Cardiac atrium fibroblast (primary cell): ENCODE data around the gene ACKR1. TPM values are rescaled to one million over a fixed set of nuclear protein-coding genes. Genes with fewer than 3 reads are reported as not detected.

Experiments used
- total RNA-seq: library from RNA; depleted of rRNA; stranded (reverse); fragments of >200 nt; gene quantifications from 2 replicates; pipeline ENCODE4 v1.2.3, GENCODE V29; 2015

ACKR1 gene, protein sequence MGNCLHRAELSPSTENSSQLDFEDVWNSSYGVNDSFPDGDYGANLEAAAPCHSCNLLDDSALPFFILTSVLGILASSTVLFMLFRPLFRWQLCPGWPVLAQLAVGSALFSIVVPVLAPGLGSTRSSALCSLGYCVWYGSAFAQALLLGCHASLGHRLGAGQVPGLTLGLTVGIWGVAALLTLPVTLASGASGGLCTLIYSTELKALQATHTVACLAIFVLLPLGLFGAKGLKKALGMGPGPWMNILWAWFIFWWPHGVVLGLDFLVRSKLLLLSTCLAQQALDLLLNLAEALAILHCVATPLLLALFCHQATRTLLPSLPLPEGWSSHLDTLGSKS
- 0.54 and 2.4 TPM in 2 replicates for total RNA-seq

DNA sequence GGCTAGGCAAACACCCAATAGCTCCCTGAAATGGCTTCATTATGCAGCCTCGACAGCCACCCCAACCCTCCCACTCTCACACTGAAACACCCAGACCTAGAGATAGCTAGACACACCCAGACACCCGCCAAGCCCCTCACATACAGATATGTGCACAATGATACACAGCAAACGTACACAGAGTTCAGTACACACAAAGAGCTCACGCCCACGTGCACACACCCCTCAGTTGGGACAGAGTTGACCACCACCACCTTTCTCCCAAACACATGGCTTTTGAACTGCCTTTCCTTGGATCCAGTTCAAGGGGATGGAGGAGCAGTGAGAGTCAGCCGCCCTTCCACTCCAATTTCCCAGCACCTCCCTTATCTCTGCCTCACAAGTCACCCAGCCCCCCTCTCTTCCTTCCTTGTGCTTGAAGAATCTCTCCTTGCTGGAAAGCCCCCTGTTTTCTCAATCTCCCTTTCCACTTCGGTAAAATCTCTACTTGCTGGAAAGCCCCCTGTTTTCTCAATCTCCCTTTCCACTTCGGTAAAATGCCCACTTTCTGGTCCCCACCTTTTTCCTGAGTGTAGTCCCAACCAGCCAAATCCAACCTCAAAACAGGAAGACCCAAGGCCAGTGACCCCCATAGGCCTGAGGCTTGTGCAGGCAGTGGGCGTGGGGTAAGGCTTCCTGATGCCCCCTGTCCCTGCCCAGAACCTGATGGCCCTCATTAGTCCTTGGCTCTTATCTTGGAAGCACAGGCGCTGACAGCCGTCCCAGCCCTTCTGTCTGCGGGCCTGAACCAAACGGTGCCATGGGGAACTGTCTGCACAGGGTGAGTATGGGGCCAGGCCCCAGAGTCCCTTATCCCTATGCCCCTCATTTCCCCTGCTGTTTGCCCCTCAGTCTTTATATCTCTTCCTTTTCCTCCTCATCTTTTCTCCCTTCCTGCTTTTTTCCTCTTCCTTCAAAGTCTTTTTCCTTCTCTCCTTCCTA lies at the start of gene ACKR1:
TSS of gene ACKR1 (plus strand) at position 715 of the 981 bp plus-strand sequence. CDS start at position 800, 85 bp downstream.

GRCh38 chr1:159171254-159171687 lies 33.4 kb upstream of the ACKR1 start, which contains the start of gene CADM3:
Gene CADM3, plus strand, starts transcription at chr1:159171615. Its CDS starts 151 bp downstream, at chr1:159171766.

Other genes with a start within 250 kb of the ACKR1 start
- gene IFI16, start 195.0 kb upstream of the ACKR1 start, total RNA-seq = 72.8 and 101 TPM in 2 replicates
- gene AIM2, start 128.1 kb upstream of the ACKR1 start, total RNA-seq = not detected in 2 replicates
- gene CADM3, start 33.3 kb upstream of the ACKR1 start, total RNA-seq = 22.6 and 52.0 TPM in 2 replicates
- not detected in 2 replicates for gene FCER1A, start 97.5 kb downstream of the ACKR1 start, total RNA-seq
- not detected in 2 replicates for gene OR10J4, start 227.3 kb downstream of the ACKR1 start, total RNA-seq
- not detected in 2 replicates for gene OR10J1, start 234.8 kb downstream of the ACKR1 start, total RNA-seq